IMR-90 (cell line): ENCODE results near the gene HMGB3. TPM values are rescaled to one million over a fixed set of nuclear protein-coding genes. Genes with fewer than 3 reads are reported as not detected.

Experiments used
- ATAC-seq: fragments of 200-7000 bp; cut with Tn5 transposase; 2 replicates; pipeline ENCODE4 v1.9.1; 2020; ENCODE audit warnings: low read depth, mild to moderate bottlenecking, moderate library complexity
- BruUV-seq: library from RNA; stranded (reverse); fragments of 400-500 nt; replicated peaks from 2 replicates; lab custom pipeline; 2021; lab: Mats Ljungman, UMichigan
- CTCF ChIA-PET: fragments of 300-600 bp; formaldehyde crosslinking; extraction: SDS; loops from one replicate; lab custom pipeline; 2021; ENCODE audit warnings: antibody characterized with exemption; lab: Yijun Ruan, JAX
- POLR2A ChIA-PET: fragments of 300-600 bp; sonication (Branson Sonifier 250); formaldehyde crosslinking; loops from one replicate; lab custom pipeline; 2022; ENCODE audit warnings: antibody characterized with exemption; ENCODE audit not compliant: unreplicated experiment; lab: Charles Lee
- DNase-seq: peaks from one replicate; pipeline ENCODE4 v3.0.0; 2013
- H2AFZ ChIP-seq: replicated peaks from 2 replicates; pipeline ENCODE3; 2013; ENCODE audit warnings: low read length, mild to moderate bottlenecking; ENCODE audit not compliant: poor library complexity
- H2AK5ac ChIP-seq: 2 replicates; pipeline ENCODE4 v1.6.1; 2013; ENCODE audit warnings: low read depth, low read length, inconsistent platforms
- H2AK9ac ChIP-seq: replicated peaks from 2 replicates; pipeline ENCODE3; 2013; ENCODE audit warnings: mild to moderate bottlenecking, low read depth, low read length, moderate library complexity; ENCODE audit not compliant: poor library complexity
- H2BK120ac ChIP-seq: 2 replicates; pipeline ENCODE4 v1.6.1; 2013; ENCODE audit warnings: low read depth, low read length, inconsistent platforms
- H2BK15ac ChIP-seq: 3 replicates; pipeline ENCODE4 v1.6.1; 2013; ENCODE audit warnings: low read depth, low read length, inconsistent platforms
- H2BK20ac ChIP-seq: 2 replicates; pipeline ENCODE4 v1.6.1; 2013; ENCODE audit warnings: low read depth, mild to moderate bottlenecking, inconsistent platforms, low read length, moderate library complexity
- H2BK5ac ChIP-seq: 2 replicates; pipeline ENCODE4 v1.6.1; 2013; ENCODE audit warnings: mild to moderate bottlenecking, low read depth, low read length, inconsistent platforms; ENCODE audit not compliant: poor library complexity, severe bottlenecking
- H3K14ac ChIP-seq: replicated peaks from 2 replicates; pipeline ENCODE4 v1.6.1; 2013; ENCODE audit warnings: low read depth, low read length, inconsistent platforms
- H3K18ac ChIP-seq: 2 replicates; pipeline ENCODE4 v1.6.1; 2013; ENCODE audit warnings: low read depth, low read length, control low read depth
- H3K23ac ChIP-seq: 2 replicates; pipeline ENCODE4 v1.6.1; 2013; ENCODE audit warnings: low read depth, low read length, inconsistent platforms
- H3K27ac ChIP-seq: 2 replicates; pipeline ENCODE4 v1.5.1; 2013; ENCODE audit warnings: mild to moderate bottlenecking, control low read depth, low read length; ENCODE audit not compliant: insufficient read depth
- H3K27me3 ChIP-seq: 2 replicates; pipeline ENCODE4 v1.6.1; 2013; ENCODE audit warnings: low read length; ENCODE audit not compliant: control insufficient read depth, insufficient read depth
- H3K36me3 ChIP-seq: 2 replicates; pipeline ENCODE4 v1.6.1; 2013; ENCODE audit warnings: low read length, mixed read lengths; ENCODE audit not compliant: control insufficient read depth, insufficient read depth
- H3K4ac ChIP-seq: 2 replicates; pipeline ENCODE4 v1.6.1; 2013; ENCODE audit warnings: low read depth, low read length, inconsistent platforms
- H3K4me1 ChIP-seq: 2 replicates; pipeline ENCODE4 v1.6.1; 2013; ENCODE audit warnings: low read length, mixed read lengths; ENCODE audit not compliant: control insufficient read depth, insufficient read depth
- H3K4me2 ChIP-seq: 2 replicates; pipeline ENCODE4 v1.6.1; 2013; ENCODE audit warnings: low read depth, mild to moderate bottlenecking, control low read depth, low read length, moderate library complexity
- H3K4me3 ChIP-seq: 2 replicates; pipeline ENCODE4 v1.5.1; 2013; ENCODE audit warnings: low read depth, mild to moderate bottlenecking, control low read depth, low read length, moderate library complexity; ENCODE audit not compliant: insufficient read depth
- H3K56ac ChIP-seq: 2 replicates; pipeline ENCODE4 v1.6.1; 2013; ENCODE audit warnings: low read length, inconsistent platforms; ENCODE audit not compliant: insufficient read depth; ENCODE audit errors: extremely low read depth
- H3K79me1 ChIP-seq, 2 experiments: 2 replicates each; pipeline ENCODE4 v1.6.1; 2013; ENCODE audit warnings: low read length in 2 of 2, inconsistent platforms in 1 of 2, low read depth in 1 of 2
- H3K9ac ChIP-seq: 2 replicates; pipeline ENCODE4 v1.6.1; 2013; ENCODE audit warnings: low read depth, low read length, control low read depth
- H3K9me1 ChIP-seq: 2 replicates; pipeline ENCODE4 v1.6.1; 2013; ENCODE audit warnings: low read length, inconsistent platforms; ENCODE audit not compliant: insufficient read depth
- H3K9me3 ChIP-seq: 2 replicates; pipeline ENCODE4 v1.6.1; 2013; ENCODE audit warnings: low read length; ENCODE audit not compliant: control insufficient read depth, insufficient read depth
- H4K20me1 ChIP-seq: 2 replicates; pipeline ENCODE4 v1.6.1; 2013; ENCODE audit warnings: low read length, inconsistent platforms; ENCODE audit not compliant: insufficient read depth
- H4K5ac ChIP-seq: 2 replicates; pipeline ENCODE4 v1.6.1; 2013; ENCODE audit warnings: mild to moderate bottlenecking, low read depth, low read length, control low read depth
- H4K8ac ChIP-seq, 2 experiments: 2 replicates each; pipeline ENCODE4 v1.6.1; 2013; ENCODE audit warnings: low read depth in 2 of 2, low read length in 2 of 2, control low read depth in 1 of 2, inconsistent platforms in 1 of 2
- H4K91ac ChIP-seq: 2 replicates; pipeline ENCODE4 v1.6.1; 2013; ENCODE audit warnings: low read depth, low read length, inconsistent platforms; ENCODE audit not compliant: insufficient read depth
- BHLHE40 ChIP-seq: fragments of 150-350 bp; IDR thresholded peaks from 2 replicates; pipeline ENCODE4 v1.6.1; 2016; ENCODE audit warnings: mild to moderate bottlenecking, low read depth, low read length
- CEBPB ChIP-seq: IDR thresholded peaks from 2 replicates; pipeline ENCODE4 v1.6.1; 2012; ENCODE audit warnings: low read depth, low read length, improper control_type of control experiment
- CHD1 ChIP-seq: IDR thresholded peaks from 2 replicates; pipeline ENCODE4 v1.6.1; 2012; ENCODE audit warnings: low read depth, low read length, improper control_type of control experiment
- CTCF ChIP-seq: conservative IDR thresholded peaks from 2 replicates; pipeline ENCODE4 v1.5.1; 2012; ENCODE audit warnings: mild to moderate bottlenecking, low read depth, low read length, improper control_type of control experiment
- ELK1 ChIP-seq: fragments of 150-350 bp; IDR thresholded peaks from 2 replicates; pipeline ENCODE4 v1.6.1; 2016; ENCODE audit warnings: low read depth, mild to moderate bottlenecking, low read length, moderate library complexity, borderline replicate concordance
- MAFK ChIP-seq: IDR thresholded peaks from 2 replicates; pipeline ENCODE4 v1.6.1; 2012; ENCODE audit warnings: low read depth, low read length, improper control_type of control experiment
- MAZ ChIP-seq: IDR thresholded peaks from 2 replicates; pipeline ENCODE4 v1.6.1; 2012; ENCODE audit warnings: low read depth, mild to moderate bottlenecking, low read length, improper control_type of control experiment, moderate library complexity, borderline replicate concordance
- MXI1 ChIP-seq: IDR thresholded peaks from 2 replicates; pipeline ENCODE4 v1.6.1; 2012; ENCODE audit warnings: low read depth, mild to moderate bottlenecking, low read length, moderate library complexity, borderline replicate concordance
- NFE2L2 ChIP-seq: fragments of 150-350 bp; IDR thresholded peaks from 2 replicates; pipeline ENCODE4 v1.6.1; 2016; ENCODE audit warnings: low read depth, mild to moderate bottlenecking, low read length
- POLR2A ChIP-seq: IDR thresholded peaks from 2 replicates; pipeline ENCODE4 v1.6.1; 2012; ENCODE audit warnings: mild to moderate bottlenecking, low read depth, low read length
- RAD21 ChIP-seq: IDR thresholded peaks from 2 replicates; pipeline ENCODE4 v1.6.1; 2012; ENCODE audit warnings: low read length, improper control_type of control experiment
- WGBS, 2 experiments: methylation state at CpG; one replicate each; pipeline versions ENCODE4 v1.1.5 to v1.1.7; 2013; ENCODE audit warnings: missing lambda C conversion rate in 2 of 2; ENCODE audit not compliant: insufficient read length in 1 of 2; ENCODE audit errors: extremely low coverage in 2 of 2; 5-methylcytosine and 5-hydroxymethylcytosine counted together
- dilution Hi-C: fragments of 300-500 bp; cut with HindIII; formaldehyde crosslinking; loops from one replicate; pipeline ENCODE4 v1.14.3; 2018; ENCODE audit warnings: low sequenced_read_pairs; ENCODE audit not compliant: unreplicated experiment
- in situ Hi-C: fragments of 300-500 bp; cut with MboI; formaldehyde crosslinking; loops from 3 replicates; pipeline ENCODE4 v1.14.3; 2019; ENCODE audit warnings: low sequenced_read_pairs, inconsistent platforms, mixed read lengths
- intact Hi-C: fragments of 100-400 bp; cut with micrococcal nuclease; formaldehyde crosslinking; loops from 2 replicates; pipeline ENCODE4 v1.10.0; 2022
- polyA plus RNA-seq, 3 experiments: library from polyadenylated mRNA; depleted of rRNA; stranded (reverse); fragments of >200 nt; gene quantifications; 2 replicates each; pipeline ENCODE4 v1.2.3, GENCODE V29; 2012; ENCODE audit warnings: low replicate concordance in 1 of 3
- total RNA-seq: library from RNA; depleted of rRNA; stranded (reverse); fragments of >200 nt; gene quantifications from 2 replicates; pipeline ENCODE4 v1.2.3, GENCODE V29; 2012

Gene HMGB3
- total and polyA plus RNA-seq, 2 of the 4 experiments (the other 2 are of a cell fraction) = 14.7 to 21.3 TPM

- no peaks in the 10 kb centered on the region for H3K9me3 ChIP-seq
- no CpG with 5 or more reads among the region's 2 CpGs for WGBS, 2 experiments
These were observed 36.7 kb downstream of the HMGB3 start for GRCh38 chrX:151019856-151020255.

More at GRCh38 chrX:151019856-151020255, 36.7 kb downstream of the HMGB3 start:
- Histone ChIP-seq H3K4me3 (no peak overlapping the region), H4K5ac (no peak overlapping the region), H3K9ac (no peak overlapping the region), H4K8ac (no peak overlapping the region), H3K23ac (no peak overlapping the region), H3K27ac (no peak overlapping the region), H2BK15ac (no peak overlapping the region), H4K91ac (no peak overlapping the region), H2BK5ac (no peak overlapping the region), H3K27me3 (no peaks in the 10 kb centered on the region), H3K79me1 (no peaks in the 10 kb centered on the region), H3K4me1 (no peaks in the 10 kb centered on the region), H3K14ac (no peak overlapping the region), H2BK20ac (no peak overlapping the region), H3K9me1 (no peaks in the 10 kb centered on the region), H3K4ac (no peak overlapping the region), H2AK9ac (no peak overlapping the region), H2AFZ (peak overlapping the region; percentile 67), H3K56ac (no peak overlapping the region), H2AK5ac (no peak overlapping the region), H3K36me3 (no peaks in the 10 kb centered on the region), H4K20me1 (no peaks in the 10 kb centered on the region), H2BK120ac (no peak overlapping the region), H3K4me2 (no peak overlapping the region), H3K18ac (no peak overlapping the region)
- CTCF ChIA-PET = interaction anchor here (1.4 kb wide), 1 partner anchor 62 kb away, joined by 5 read pairs; no protein-coding TSS in a partner anchor
- BruUV-seq = no TSS peak
- TF ChIP-seq BHLHE40 = no peak
- no peak for TF ChIP-seq RAD21
- TF ChIP-seq ELK1 = no peak
- no peak for TF ChIP-seq MAZ
- TF ChIP-seq POLR2A = no peak
- TF ChIP-seq MXI1 = no peak
- no peak for TF ChIP-seq CTCF
- TF ChIP-seq MAFK = no peak
- no peak for TF ChIP-seq CHD1
- TF ChIP-seq CEBPB = no peak
- no peak for TF ChIP-seq NFE2L2
- ATAC-seq = peak; percentile 76
- POLR2A ChIA-PET = no interaction called here
- intact Hi-C loops = no loop called here
- dilution Hi-C loops = no loop called here
- in situ Hi-C loops = no loop called here
- peak; percentile 46 for DNase-seq
